A549 (cell line): ENCODE results near the gene PGK1. TPM values are rescaled to one million over a fixed set of nuclear protein-coding genes. Genes with fewer than 3 reads are reported as not detected.

Source experiments
- ATAC-seq, 2 experiments: fragments of 200-7000 bp in 1 of 2; fragments of >200 bp in 1 of 2; cut with Nextera tagmentation in 1 of 2; cut with Tn5 transposase in 1 of 2; 3 replicates each; pipeline versions ENCODE4 v1.8.0 to v1.9.1; 2018 to 2020; ENCODE audit warnings: mild to moderate bottlenecking in 1 of 2, moderate library complexity in 1 of 2
- CTCF ChIA-PET: fragments of 300-600 bp; sonication (Branson Sonifier 250); formaldehyde crosslinking; extraction: SDS; loops from one replicate; lab custom pipeline; 2021; ENCODE audit warnings: antibody characterized with exemption, inconsistent platforms; lab: Yijun Ruan, JAX
- POLR2A ChIA-PET: fragments of 350-600 bp; formaldehyde crosslinking; extraction: SDS; loops from one replicate; lab custom pipeline; 2021; ENCODE audit warnings: antibody characterized with exemption, inconsistent platforms; lab: Yijun Ruan, JAX
- DNase-seq, 2 experiments: peaks; one replicate each; pipeline versions ENCODE4 v3.0.0 to v3.0.0-alpha.2; 2011 to 2016; ENCODE audit warnings: low read depth in 1 of 2, low spot score in 1 of 2
- FAIRE-seq: peaks from 2 replicates; lab custom pipeline; 2011; peaks lifted over from hg19 to GRCh38; lab: Jason Lieb, UNC
- H3K27ac ChIP-seq, 2 experiments: fragments of >200 bp; sonication (Bioruptor Twin); formaldehyde crosslinking; 3 replicates each; pipeline ENCODE4 v1.5.1; 2016 to 2017
- H3K4me1 ChIP-seq: fragments of >200 bp; sonication (Bioruptor Twin); formaldehyde crosslinking; 3 replicates; pipeline ENCODE4 v1.6.1; 2016
- H3K4me2 ChIP-seq: fragments of >200 bp; sonication (Bioruptor Twin); formaldehyde crosslinking; 3 replicates; pipeline ENCODE4 v1.6.1; 2016
- H3K4me3 ChIP-seq: fragments of >200 bp; sonication (Bioruptor Twin); formaldehyde crosslinking; 3 replicates; pipeline ENCODE4 v1.5.1; 2016
- H3K9me3 ChIP-seq: fragments of >200 bp; sonication (Bioruptor Twin); formaldehyde crosslinking; 3 replicates; pipeline ENCODE4 v1.6.1; 2016
- BCL3 ChIP-seq: fragments of >200 bp; sonication (Bioruptor Twin); formaldehyde crosslinking; IDR thresholded peaks from 3 replicates; pipeline ENCODE4 v1.6.1; 2016
- CBX2 ChIP-seq: fragments of 200-600 bp; sonication (generic); IDR thresholded peaks from 2 replicates; pipeline ENCODE4 v1.6.1; 2016; ENCODE audit warnings: low read depth, mild to moderate bottlenecking, borderline replicate concordance
- CBX8 ChIP-seq: fragments of 200-600 bp; sonication (generic); IDR thresholded peaks from 2 replicates; pipeline ENCODE4 v1.6.1; 2016
- CTCF ChIP-seq: fragments of >200 bp; sonication (Bioruptor Twin); formaldehyde crosslinking; IDR thresholded peaks from 3 replicates; pipeline ENCODE4 v1.5.1; 2016
- EHMT2 ChIP-seq: fragments of 200-600 bp; sonication (generic); IDR thresholded peaks from 2 replicates; pipeline ENCODE4 v1.6.1; 2016; ENCODE audit warnings: antibody characterized with exemption, low read depth, mild to moderate bottlenecking, moderate library complexity
- EP300 ChIP-seq, 2 experiments: fragments of >200 bp; sonication (Bioruptor Twin); formaldehyde crosslinking; IDR thresholded peaks; 2 replicates in 1 of 2; 3 replicates in 1 of 2; pipeline ENCODE4 v1.6.1; 2016 to 2017
- FOSL2 ChIP-seq, 2 experiments: fragments of 450-650 bp in 1 of 2; fragments of >200 bp in 1 of 2; sonication (Bioruptor Twin) in 1 of 2; formaldehyde crosslinking; IDR thresholded peaks; 2 replicates each; pipeline versions ENCODE4 v1.5.0 to v1.6.1; 2016 to 2020; ENCODE audit warnings: mild to moderate bottlenecking in 1 of 2, moderate library complexity in 1 of 2
- HMGXB4 ChIP-seq: fragments of 250-450 bp; sonication (Bioruptor Pico); IDR thresholded peaks from 2 replicates; pipeline ENCODE4 v1.5.0; 2021; ENCODE audit warnings: mild to moderate bottlenecking, moderate library complexity, borderline replicate concordance
- HOXB13 ChIP-seq: fragments of 250-450 bp; sonication (Bioruptor Pico); IDR thresholded peaks from 2 replicates; pipeline ENCODE4 v1.5.0; 2020; ENCODE audit warnings: low read depth, mild to moderate bottlenecking, moderate library complexity
- MAFK ChIP-seq: fragments of 450-650 bp; IDR thresholded peaks from 2 replicates; pipeline ENCODE4 v1.6.1; 2014; ENCODE audit not compliant: partially characterized antibody
- NPAS2 ChIP-seq: fragments of 250-450 bp; sonication (Bioruptor Pico); IDR thresholded peaks from 2 replicates; pipeline ENCODE4 v1.8.0; 2022; ENCODE audit warnings: mild to moderate bottlenecking, moderate library complexity, borderline replicate concordance
- PBX3 ChIP-seq: IDR thresholded peaks from 2 replicates; pipeline ENCODE4 v1.6.1; 2012
- PHF8 ChIP-seq: fragments of 200-600 bp; sonication (generic); IDR thresholded peaks from 2 replicates; pipeline ENCODE4 v1.6.1; 2016; ENCODE audit warnings: low read depth, mild to moderate bottlenecking, antibody characterized with exemption, moderate library complexity, borderline replicate concordance
- POLR2A ChIP-seq: IDR thresholded peaks from 2 replicates; pipeline ENCODE4 v1.6.1; 2012; ENCODE audit warnings: mild to moderate bottlenecking, low read length
- REST ChIP-seq: fragments of 200-600 bp; sonication (generic); IDR thresholded peaks from 2 replicates; pipeline ENCODE4 v1.6.1; 2016; ENCODE audit warnings: antibody characterized with exemption, mild to moderate bottlenecking, moderate library complexity
- RNF2 ChIP-seq: fragments of 200-600 bp; sonication (generic); IDR thresholded peaks from 2 replicates; pipeline ENCODE4 v1.6.1; 2016; ENCODE audit warnings: low read depth, mild to moderate bottlenecking, antibody characterized with exemption, moderate library complexity, borderline replicate concordance
- SMC3 ChIP-seq: fragments of >200 bp; sonication (Bioruptor Twin); formaldehyde crosslinking; IDR thresholded peaks from 3 replicates; pipeline ENCODE4 v1.6.1; 2018; ENCODE audit warnings: inconsistent platforms
- USF2 ChIP-seq: fragments of 450-650 bp; IDR thresholded peaks from 2 replicates; pipeline ENCODE4 v1.6.1; 2014; ENCODE audit warnings: antibody characterized with exemption
- WGBS: methylation state at CpG from one replicate; pipeline ENCODE4 v1.1.6; 2017; ENCODE audit errors: missing lambda C conversion rate; 5-methylcytosine and 5-hydroxymethylcytosine counted together
- polyA plus RNA-seq, 4 experiments: library from polyadenylated mRNA; depleted of rRNA in 3 of 4; stranded (reverse); fragments of >200 nt; fragmentation: RNase III in 1 of 4; extraction: RNeasy Plus Mini Kit Qiagen cat#74134 plus additional on column Dnase treatment in 1 of 4; gene quantifications; 2 replicates in 3 of 4; 3 replicates in 1 of 4; pipeline ENCODE4 v1.2.3, GENCODE V29; 2011 to 2017

Gene PGK1
- polyA plus RNA-seq, 2 of the 4 experiments (the other 2 are of a cell fraction) = 351 to 689 TPM

GRCh38 chrX:78105944-78106650 lies 2.0 kb downstream of the PGK1 start:
- Histone ChIP-seq H3K4me2 (peak overlapping the region; percentile 90), H3K27ac (peak overlapping the region in 1 of 2 experiments; percentile 94; a peak in 2 of 6 replicates)
- DNase-seq (no peak), FAIRE-seq (no peak)
- TF ChIP-seq SMC3 (no peak), PBX3 (no peak), HOXB13 (CRISPR knock-in tag) (no peak), BCL3 (no peak), MAFK (no peak), FOSL2 (IDR thresholded peaks at IDR 0.05) (no peak), FOSL2 (CRISPR knock-in tag; IDR thresholded peaks at IDR 0.05) (no peak), RNF2 (no peak), POLR2A (no peak), EP300 (IDR thresholded peaks at IDR 0.05) (no peak), EHMT2 (no peak), PHF8 (no peak), CBX8 (no peak), CTCF (no peak), CBX2 (no peak), NPAS2 (CRISPR knock-in tag) (no peak), HMGXB4 (no peak), USF2 (no peak), REST (no peak)
- TF ChIP-seq, all 56 proteins: peak for 0
- ChIA-PET POLR2A (no interaction called here), CTCF (interaction anchor here (2.3 kb wide), 1 partner anchor 77 kb away, joined by 7 read pairs; no protein-coding TSS in a partner anchor)
- no peak for ATAC-seq
- Histone ChIP-seq H3K9me3 (no peaks in the 10 kb centered on the region), H3K4me3 (peak overlapping the region; percentile 81), H3K4me1 (peaks cover 59% of the 10 kb centered on the region)
- 77% methylated on average over 11 of the region's 11 CpGs for WGBS
